Inflammatory macrophage (primary cell): ENCODE results near the gene PIGH.

Experiments used
- DNase-seq, 2 donors: peaks; one replicate each; pipeline ENCODE4 v3.0.0-alpha.2; 2020 to 2022

Gene PIGH

DNA sequence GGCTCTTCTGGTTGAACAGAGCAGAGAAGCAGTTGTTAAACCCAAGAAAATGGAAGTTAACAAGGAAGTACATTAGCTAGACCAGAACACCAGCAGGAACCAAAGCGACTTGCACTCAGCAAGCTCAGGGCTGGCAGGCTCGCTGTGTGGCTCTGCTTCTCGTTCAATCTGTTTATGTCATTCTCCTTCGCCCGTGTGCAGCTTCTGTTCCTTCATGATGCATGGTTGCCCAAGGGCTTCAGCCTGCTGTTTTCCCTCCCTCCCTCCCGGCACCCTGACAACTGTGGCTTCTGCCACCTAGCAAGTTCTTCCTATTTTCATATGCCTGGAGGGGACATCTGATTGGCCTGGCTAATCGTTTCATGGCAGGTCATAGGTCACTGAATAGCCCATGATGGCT is 25.3 kb downstream of the PIGH start:
- DNase-seq: peak in 1 of 2 donors; percentile 32

GRCh38 chr14:67574156-67574555 is 25.9 kb downstream of the PIGH start:
- DNase-seq: no peak

DNA sequence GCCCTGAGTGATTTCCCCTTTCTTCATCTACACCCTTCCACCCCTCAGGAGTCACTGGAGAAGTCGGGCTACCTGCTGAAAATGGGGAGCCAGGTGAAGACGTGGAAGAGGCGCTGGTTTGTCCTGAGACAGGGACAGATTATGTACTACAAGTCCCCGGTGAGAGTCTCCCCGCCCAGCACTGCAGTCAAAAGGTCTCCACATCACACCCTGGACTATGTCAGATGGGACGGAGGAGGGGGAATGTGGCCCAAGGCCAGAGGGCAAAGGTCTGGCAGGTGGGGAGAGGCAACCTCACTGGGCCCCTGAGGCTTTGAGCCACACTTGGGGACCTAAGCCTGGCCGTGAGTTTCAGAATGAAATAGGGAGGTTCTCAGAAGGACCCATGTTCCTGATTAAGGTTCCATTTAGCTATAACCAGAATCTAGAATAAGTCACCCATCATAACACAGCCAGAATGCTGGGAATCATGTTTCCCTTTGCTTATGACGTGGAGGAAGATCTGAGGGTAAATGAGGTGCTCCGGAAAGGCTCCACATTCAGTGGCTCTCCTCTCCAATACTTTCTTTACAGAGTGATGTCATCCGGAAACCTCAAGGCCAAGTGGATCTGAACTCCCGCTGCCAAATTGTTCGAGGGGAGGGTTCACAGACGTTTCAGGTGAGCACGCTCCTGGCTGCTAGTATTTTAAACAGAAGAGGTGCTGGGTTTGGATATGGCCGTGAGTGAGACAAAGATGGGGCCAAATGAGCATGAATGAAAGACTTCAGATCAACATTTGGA is 26.6 kb downstream of the PIGH start:
- no peak for DNase-seq

- no peak for DNase-seq
These were observed 27.5 kb downstream of the PIGH start for GRCh38 chr14:67572608-67573007.

GRCh38 chr14:67571991-67572323 is 28.1 kb downstream of the PIGH start:
- no peak for DNase-seq

DNA sequence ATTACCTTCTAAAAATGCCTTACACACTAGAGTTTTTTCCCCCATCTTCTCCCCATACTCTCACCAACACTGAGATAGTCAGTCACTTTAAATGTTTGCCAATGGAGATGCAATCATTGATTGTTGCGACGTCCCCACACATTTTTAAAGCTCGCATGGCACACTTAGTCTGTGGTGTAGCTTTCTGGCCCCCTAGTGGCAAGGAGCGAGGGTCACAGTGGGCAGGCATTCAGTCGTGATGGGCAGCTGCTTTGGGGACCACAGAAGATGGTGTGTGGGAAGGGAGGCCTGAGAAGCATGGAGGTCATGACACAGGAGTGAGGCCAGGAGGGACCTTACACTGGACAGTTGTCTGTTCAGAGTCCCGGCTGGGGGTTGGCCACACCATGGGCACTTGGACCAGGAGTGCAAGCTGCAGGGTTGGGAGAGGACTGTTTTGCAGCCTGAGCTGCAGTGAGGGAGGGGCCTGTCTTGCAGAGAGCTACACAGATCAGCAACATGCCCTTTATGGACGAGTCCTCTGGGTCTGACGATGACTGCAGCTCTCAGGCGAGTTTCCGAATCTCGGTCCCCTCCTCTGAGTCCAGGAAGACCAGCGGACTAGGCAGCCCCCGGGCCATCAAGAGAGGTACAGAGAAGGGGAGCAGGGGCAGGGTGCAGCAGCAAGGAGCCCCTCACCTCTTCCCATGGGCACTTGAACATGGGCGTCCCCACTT is 28.6 kb downstream of the PIGH start:
- DNase-seq: peak; percentile 55 to 70

DNA sequence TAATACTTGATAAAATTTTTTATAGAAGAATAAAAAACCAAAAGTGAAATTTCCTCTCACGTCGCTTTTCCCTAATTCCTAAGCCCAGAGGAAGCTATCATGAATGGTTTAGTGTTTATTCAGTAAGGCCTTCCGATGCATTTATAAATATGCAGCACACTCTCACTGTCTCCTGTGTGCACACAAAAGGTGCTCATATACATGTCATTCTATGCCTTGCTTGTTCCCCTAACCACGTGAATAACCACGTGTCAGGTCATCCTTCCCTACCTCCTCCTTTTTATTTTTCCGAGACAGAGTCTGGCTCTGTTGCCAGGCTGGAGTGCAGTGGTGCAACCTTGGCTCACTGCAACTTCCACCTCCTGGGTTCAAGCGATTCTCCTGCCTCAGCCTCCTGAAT is 29.6 kb downstream of the PIGH start:
- DNase-seq: no peak

DNA sequence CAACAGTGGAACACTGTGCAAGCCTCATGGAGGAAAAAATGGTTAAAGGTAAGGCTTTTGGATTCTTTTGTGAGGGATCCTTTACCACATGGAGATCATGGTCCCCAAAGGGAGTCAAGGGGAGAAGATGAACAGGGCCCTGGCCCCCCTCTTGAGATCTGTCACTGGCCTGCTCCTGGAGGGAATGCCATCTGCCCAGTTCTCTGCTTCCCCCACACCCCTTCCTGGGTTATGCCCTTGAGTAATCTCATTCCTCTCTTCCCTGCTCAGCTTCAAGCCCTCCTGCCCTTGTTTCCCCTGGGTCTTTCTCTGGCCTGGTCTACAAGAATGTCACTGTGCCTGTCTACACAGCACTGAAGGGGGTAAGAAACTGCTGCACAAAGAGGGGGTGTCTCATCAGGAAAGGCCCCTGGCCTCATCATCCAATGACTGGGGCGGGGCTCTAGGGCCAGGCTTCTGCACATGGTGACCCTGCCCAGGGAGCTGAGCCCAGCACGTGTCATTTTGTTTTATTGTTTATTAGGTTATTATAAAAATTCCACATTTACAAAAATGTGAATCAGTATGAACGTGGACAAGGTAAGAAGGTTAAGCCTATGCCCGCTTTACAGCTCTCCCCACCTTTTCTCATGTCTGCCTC is 30.3 kb downstream of the PIGH start:
- no peak for DNase-seq

DNA sequence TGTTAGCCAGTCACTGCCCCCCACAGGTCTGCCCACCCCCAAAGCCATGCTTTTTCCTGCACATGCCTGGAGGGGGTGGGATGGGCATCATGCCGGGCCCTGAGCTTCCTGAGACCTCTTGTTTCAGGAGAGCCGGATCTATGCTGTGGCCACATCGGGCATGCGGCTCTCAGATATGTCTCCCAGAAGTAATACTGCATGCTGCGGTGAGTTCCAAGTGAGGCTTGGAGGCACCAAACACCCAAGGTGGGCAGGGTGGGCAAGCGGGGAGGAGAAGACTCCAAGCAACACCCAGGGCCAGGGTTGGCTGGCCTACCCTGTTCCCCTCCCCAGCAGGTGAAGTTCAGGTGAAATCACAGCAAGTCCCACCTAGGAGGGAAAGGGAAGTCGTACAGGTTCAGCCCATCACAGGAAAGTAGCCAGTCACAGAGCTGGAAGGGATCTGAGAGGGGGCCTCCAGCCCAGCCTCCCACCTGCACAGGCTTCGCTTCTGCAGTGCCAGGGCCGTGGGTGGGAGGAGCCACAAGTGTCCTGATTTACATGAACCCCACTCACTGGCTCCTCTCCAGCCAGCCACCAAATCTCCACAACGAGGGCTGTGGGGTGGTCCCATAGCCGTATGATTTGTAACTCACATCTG is 30.9 kb downstream of the PIGH start:
- DNase-seq: no peak

DNA sequence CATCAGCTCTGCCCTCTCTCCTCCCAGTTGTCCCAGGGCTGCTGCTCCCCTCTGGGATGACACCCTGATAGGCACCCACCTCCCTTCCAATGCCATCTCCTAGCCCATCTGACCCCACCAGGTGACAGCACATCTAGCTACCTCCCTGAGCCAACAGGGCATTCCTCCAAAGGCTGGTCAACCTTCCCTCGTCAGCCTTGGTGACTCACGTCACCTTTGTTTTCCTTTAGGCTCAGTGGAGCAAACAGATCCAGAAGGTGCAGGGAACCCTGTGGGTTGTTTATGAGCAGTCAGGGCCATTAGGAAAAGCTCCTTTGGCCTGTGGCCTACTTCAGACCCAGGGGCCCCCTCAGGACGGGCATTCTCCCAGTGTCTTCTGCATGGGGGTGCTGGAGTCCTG is 32.4 kb downstream of the PIGH start:
- DNase-seq: no peak

DNA sequence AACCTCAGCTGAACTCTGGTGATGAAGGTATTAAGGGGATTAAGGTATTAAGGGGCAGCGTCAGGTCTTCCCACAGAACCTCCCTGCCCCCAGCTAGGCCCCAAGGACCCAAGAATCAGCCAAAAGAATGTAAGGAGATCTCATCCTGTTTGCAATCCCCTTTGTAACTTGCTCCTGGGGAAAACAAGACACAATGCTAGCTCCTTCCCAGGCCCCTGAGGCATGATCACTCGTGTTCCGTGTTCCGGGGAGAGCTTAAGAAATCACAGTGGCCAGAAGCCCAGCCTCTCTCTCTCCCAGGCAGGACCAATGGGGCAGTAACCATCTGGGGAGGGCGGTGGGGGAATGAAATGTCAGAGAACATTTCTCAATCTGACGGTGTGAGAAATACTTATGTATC is 33.2 kb downstream of the PIGH start:
- DNase-seq: no peak

GRCh38 chr14:67564236-67564635 is 35.8 kb downstream of the PIGH start:
- no peak for DNase-seq

- DNase-seq: no peak
These were observed 37.3 kb downstream of the PIGH start for GRCh38 chr14:67562776-67563150.

GRCh38 chr14:67562025-67562775 is 37.9 kb downstream of the PIGH start:
- no peak for DNase-seq

DNA sequence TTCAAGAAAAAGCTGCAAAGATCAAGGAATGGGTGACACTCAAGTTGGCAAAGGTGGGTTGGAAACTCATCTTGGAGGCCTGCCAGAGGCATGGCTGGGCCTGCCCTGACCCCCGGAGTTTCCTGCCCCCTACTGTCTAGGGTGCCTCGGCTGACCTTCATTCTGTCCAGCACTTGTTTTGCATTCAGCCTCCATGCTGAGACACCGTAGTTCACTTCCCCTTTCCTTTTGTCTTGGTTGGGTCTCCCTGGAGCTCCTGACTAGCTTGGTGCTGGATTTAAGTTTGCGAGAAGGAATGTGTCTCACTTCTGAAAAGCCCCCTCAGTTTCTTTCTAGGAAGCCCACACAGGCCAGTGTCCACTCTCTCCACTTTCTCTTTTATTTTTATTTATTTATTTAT is 40.4 kb downstream of the PIGH start:
- DNase-seq: peak in 1 of 2 donors; percentile 17

GRCh38 chr14:67557656-67558055 is 42.4 kb downstream of the PIGH start:
- DNase-seq: no peak

DNA sequence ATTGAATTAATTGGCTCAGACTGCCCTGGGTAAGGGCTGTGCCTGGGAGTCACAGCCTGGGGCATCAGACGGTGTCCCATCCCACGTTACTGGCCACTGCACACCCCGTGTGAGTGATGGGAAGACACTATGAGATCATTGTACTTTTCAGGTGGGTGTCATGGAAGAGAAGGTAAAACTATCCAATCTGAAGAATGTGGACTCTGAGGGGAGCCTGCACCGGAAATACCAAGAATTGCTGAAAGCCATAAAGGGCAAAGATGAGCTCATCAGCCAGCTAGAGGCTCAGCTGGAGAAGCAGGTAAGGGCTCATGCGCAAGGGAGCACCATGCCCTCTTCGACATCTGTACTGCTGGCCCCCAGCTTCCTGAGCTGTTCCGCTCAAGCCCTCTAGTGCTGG is 43.0 kb downstream of the PIGH start:
- no peak for DNase-seq

- no peak for DNase-seq
These were observed 43.4 kb downstream of the PIGH start for GRCh38 chr14:67556671-67557070.

DNA sequence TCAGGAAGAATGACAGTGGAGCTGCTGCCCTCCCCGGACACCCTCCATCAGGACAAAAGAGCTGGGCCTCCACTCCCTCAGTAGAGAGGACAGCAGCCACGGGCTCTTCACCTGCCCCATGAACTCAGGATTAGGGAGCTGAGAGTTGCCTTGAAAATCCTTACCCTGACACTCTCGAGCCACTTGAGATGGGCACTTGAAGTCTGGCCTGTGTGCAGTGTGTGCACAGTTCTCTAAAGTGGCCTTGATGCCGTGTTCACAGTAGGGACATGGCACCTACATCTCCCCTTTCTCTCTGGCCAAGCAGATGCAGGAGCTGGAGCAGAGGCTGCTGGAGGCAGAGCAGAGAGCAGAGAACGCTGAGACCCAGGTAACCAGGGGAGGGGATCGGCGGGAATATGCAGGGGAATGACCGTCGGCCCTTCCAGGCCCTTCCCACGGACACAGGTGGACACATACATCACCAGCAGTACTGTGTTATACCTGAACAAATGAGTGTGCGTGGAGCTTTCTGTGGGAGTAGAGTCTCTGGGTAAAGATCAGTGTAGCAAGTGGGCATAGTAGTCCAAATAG is 44.5 kb downstream of the PIGH start:
- DNase-seq: no peak

DNA sequence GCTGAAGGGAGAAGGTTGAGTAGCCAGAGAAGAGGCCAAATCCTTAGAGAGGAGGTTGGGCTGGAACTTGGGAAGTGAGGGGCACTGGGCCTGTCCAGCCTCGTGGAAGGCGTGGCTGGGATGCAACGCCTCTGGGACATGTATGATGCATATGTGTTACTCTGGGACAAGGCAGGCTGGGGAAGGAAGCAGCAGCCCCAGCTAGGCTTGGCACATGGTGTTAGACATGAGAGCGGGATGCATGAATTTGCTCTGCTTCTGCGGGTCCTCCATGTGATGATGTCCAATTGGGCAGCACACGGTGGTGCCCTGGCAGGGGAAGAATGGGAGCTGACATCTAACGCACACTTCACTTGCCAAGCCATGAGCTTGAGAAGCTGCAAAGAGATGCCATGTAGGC is 45.7 kb downstream of the PIGH start:
- DNase-seq: no peak

DNA sequence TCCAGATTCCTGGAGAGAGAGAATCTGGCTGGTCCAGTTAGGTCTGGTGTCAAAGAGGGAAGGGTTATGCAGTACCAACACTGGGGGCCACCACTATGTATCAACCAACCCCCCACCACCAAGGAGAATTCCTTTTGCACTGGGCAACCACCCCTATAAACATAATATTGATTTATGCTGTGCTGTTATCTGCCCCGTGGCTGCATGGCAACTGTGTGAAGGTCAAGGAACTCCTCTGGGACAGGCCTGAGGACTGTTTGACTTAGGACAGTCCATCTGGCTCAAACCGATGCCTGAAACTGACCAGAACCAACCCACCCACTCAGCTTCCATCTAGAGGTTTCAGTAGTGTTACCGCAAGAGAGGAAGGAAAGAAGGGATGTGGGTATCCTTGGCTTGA is 46.5 kb downstream of the PIGH start:
- DNase-seq: peak; percentile 15 to 37

GRCh38 chr14:67551940-67552339 is 48.1 kb downstream of the PIGH start:
- DNase-seq: no peak
